ENCODE data around the gene L3MBTL4.
A peak's percentile ranks its signal among the peaks of the same experiment; 100 is the strongest.

Gene L3MBTL4

DNA sequence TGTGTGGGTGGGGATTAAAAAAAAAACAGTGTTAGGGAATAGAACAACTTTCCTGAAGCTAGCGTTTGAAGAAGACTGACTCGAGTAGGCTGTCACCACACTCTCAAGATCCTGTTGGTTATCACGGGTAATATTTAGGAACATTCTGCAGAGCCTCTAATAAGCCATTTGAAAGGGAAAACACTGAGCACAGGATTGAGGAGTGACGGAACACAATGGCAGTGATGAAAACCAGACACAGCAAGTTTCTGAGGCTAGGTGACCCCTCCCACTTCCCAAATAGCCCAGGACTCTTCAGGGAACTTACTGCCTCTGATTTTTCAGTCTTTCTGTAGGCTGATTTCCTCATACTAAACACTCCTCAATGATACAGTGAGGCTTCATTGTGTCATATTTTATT lies 431.2 kb downstream of the L3MBTL4 start:
- H3K4me3 ChIP-seq (replicated peaks in 1 of 2; ENCODE audit: low read depth in 2 of 2, low read length in 2 of 2): no peak overlapping the region
- TF ChIP-seq, protein P1, sequence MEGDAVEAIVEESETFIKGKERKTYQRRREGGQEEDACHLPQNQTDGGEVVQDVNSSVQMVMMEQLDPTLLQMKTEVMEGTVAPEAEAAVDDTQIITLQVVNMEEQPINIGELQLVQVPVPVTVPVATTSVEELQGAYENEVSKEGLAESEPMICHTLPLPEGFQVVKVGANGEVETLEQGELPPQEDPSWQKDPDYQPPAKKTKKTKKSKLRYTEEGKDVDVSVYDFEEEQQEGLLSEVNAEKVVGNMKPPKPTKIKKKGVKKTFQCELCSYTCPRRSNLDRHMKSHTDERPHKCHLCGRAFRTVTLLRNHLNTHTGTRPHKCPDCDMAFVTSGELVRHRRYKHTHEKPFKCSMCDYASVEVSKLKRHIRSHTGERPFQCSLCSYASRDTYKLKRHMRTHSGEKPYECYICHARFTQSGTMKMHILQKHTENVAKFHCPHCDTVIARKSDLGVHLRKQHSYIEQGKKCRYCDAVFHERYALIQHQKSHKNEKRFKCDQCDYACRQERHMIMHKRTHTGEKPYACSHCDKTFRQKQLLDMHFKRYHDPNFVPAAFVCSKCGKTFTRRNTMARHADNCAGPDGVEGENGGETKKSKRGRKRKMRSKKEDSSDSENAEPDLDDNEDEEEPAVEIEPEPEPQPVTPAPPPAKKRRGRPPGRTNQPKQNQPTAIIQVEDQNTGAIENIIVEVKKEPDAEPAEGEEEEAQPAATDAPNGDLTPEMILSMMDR (IDR thresholded peaks at IDR 0.05; ENCODE audit: low read depth, low read length): no peak
- DNase-seq (ENCODE audit: low read depth in 2 of 2): peak in 1 of 2 donors; percentile 33

DNA sequence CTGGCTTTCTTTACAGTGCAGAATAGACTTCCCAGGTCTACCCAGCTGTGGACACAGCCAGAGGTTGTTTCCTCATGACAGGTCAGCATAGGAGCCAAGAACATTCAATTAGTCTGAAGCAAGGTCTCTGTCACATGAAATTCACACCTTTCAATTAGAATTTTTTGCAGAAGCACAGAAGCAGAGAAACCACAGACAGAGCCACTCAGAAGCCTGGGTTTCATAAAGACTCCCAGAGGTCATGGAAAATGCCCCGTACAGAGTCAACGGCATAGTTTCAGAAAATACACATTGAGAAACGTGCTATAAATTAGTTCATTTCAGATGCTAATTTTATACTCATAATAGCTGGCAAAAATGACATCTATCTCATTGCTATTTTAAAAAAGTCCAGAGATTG lies 432.4 kb downstream of the L3MBTL4 start:
- no peak overlapping the region for H3K4me3 ChIP-seq (replicated peaks in 1 of 2; ENCODE audit: low read depth in 2 of 2, low read length in 2 of 2)
- DNase-seq (ENCODE audit: low read depth in 2 of 2): no peak
- TF ChIP-seq, protein P1 (IDR thresholded peaks at IDR 0.05; ENCODE audit: low read depth, low read length): no peak

DNA sequence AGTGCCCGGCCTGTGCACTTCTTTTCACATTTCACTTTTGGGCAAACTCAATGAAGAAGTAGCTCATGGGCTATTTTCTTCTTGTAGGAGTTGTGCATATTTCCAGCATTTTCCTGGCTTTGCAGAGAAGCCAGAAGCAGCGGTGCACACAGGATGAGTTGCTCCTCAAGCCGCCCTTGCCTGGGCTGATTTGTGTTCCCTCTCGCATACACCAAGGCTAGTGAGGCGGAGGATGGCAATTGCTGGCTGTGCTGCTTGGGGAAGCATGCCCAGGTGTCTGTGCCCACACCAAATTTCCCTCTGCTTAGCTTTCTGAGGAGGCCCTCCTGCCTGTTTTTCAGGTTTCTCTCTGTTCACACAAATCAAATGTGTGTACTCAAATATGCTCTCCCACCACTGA lies 434.0 kb downstream of the L3MBTL4 start:
- TF ChIP-seq, protein P1 (IDR thresholded peaks at IDR 0.05; ENCODE audit: low read depth, low read length): no peak

DNA sequence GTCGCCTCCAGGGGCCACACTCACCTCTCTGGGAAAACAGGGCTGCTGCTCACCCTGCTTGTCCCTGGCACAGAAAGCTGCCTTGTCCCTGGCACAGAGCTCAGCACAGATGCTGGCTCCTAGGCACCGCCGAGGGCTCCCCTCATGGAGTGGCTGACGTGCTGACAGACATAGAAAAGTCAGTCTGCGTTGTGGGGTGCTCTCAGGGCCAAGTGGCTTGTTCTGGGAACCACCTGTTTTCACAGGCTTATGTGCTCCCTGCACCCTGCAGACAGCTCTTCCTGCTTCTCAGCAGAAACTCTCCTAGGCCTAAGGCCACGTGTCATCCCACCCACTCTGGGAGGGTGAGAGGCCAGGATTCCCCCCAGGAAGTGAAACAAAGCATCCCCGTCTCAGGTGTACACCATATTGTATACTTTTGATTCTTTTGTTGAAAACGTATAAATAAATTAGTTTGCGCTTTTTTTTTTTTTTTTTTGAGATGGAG lies 434.7 kb downstream of the L3MBTL4 start:
- TF ChIP-seq, protein P1 (IDR thresholded peaks at IDR 0.05; ENCODE audit: low read depth, low read length): no peak
- no peak overlapping the region for H3K4me3 ChIP-seq (replicated peaks in 1 of 2; ENCODE audit: low read depth in 2 of 2, low read length in 2 of 2)
- DNase-seq (ENCODE audit: low read depth in 2 of 2): no peak

More for the DNA sequence above, 434.0 kb downstream of the L3MBTL4 start:
- DNase-seq (ENCODE audit: low read depth in 2 of 2): no peak
- H3K4me3 ChIP-seq (replicated peaks in 1 of 2; ENCODE audit: low read depth in 2 of 2, low read length in 2 of 2): no peak overlapping the region

DNA sequence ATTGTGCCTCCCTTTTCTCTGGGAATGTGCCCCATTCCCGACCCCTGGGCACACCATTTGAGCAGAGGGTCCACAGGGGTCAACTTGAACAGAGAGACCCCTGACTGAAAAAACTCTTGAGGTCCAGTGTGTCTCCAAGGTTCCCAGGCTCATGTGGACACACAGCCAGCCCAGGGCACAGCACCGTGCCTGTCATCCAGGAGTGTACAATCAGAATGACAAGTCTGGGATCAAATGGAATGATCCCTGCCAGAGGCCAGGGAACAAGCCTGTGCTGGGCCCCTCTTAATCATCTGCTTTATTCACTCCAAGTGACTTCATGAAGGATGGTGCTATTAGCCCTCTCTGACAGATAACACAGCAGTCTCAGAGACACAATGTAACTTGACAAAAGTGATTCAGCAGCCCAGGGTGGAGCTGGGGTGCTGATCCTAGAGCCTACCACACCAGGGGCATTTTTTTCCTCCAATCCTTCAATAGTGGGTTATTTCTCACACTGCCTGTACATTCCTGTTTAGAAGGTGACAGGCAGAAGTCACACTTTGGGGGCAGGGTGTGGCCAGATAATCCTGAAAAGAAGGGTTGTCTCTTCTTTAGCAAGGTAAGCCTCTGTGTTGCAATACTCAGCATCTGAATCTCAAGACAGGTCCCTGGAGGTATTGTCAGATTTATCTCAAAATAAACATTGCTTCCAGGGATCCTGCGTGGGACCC lies 435.4 kb downstream of the L3MBTL4 start:
- no peak for DNase-seq (ENCODE audit: low read depth in 2 of 2)
- no peak overlapping the region for H3K4me3 ChIP-seq (replicated peaks in 1 of 2; ENCODE audit: low read depth in 2 of 2, low read length in 2 of 2)

DNA sequence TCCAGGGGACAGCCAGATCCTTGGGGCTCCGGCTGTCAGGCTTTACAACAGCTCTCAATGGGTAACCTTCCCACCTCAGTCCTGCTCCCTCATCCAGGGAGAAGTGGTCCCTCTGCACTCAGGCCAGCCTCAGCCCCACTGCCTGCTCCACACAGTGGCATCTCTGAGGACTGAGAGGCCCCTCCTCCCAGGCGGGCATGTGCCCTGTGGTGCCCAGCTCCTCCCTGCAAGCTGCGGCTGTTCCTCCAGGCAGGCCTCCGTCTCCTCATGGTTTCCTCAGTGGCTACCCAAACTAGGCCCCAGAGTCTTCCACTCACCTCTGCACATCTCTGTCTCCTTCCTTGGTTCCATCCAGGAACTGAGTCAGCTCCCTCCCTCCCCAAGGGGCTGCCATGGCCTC lies 437.7 kb downstream of the L3MBTL4 start:
- TF ChIP-seq, protein P1 (IDR thresholded peaks at IDR 0.05; ENCODE audit: low read depth, low read length): no peak
- H3K4me3 ChIP-seq (replicated peaks in 1 of 2; ENCODE audit: low read depth in 2 of 2, low read length in 2 of 2): no peak overlapping the region
- no peak for DNase-seq (ENCODE audit: low read depth in 2 of 2)

More for the DNA sequence above, 435.4 kb downstream of the L3MBTL4 start:
- TF ChIP-seq, protein P1 (IDR thresholded peaks at IDR 0.05; ENCODE audit: low read depth, low read length): no peak
